Natural killer cell (primary cell): ENCODE measurements around the gene CLN5. TPM values are rescaled to one million over a fixed set of nuclear protein-coding genes. Genes with fewer than 3 reads are reported as not detected.

Source experiments
- ATAC-seq, 3 donors: fragments of 150-1000 bp in 2 of 3; fragments of 200-7000 bp in 1 of 3; cut with Tn5 transposase; 1 replicate in 1 of 3; 2 replicates in 2 of 3; pipeline ENCODE4 v1.10.0; 2021; ENCODE audit warnings: mild to moderate bottlenecking in 2 of 3, moderate library complexity in 2 of 3
- DNase-seq, 2 donors: peaks; one replicate each; pipeline versions ENCODE4 v3.0.0 to v3.0.0-alpha.2; 2013 to 2021; ENCODE audit warnings: mixed read lengths in 1 of 2
- H3K27ac ChIP-seq: one replicate; pipeline ENCODE4 v1.5.1; 2013; ENCODE audit warnings: mild to moderate bottlenecking, low read length
- H3K27me3 ChIP-seq: one replicate; pipeline ENCODE4 v1.6.1; 2013; ENCODE audit warnings: low read length; ENCODE audit not compliant: control insufficient read depth, insufficient read depth
- H3K36me3 ChIP-seq: one replicate; pipeline ENCODE4 v1.6.1; 2013; ENCODE audit warnings: low read length; ENCODE audit not compliant: control insufficient read depth, insufficient read depth
- H3K4me1 ChIP-seq: one replicate; pipeline ENCODE4 v1.6.1; 2013; ENCODE audit warnings: low read length; ENCODE audit not compliant: control insufficient read depth, insufficient read depth
- H3K4me3 ChIP-seq: one replicate; pipeline ENCODE4 v1.5.1; 2013; ENCODE audit warnings: low read length
- H3K9me3 ChIP-seq: one replicate; pipeline ENCODE4 v1.6.1; 2013; ENCODE audit warnings: low read length; ENCODE audit not compliant: control insufficient read depth, insufficient read depth
- H3K27ac Mint-ChIP-seq, 2 donors: one replicate each; pipeline ENCODE4 v1.8.0; 2022; ENCODE audit warnings: mild to moderate bottlenecking in 2 of 2, mixed read lengths in 2 of 2, moderate library complexity in 1 of 2
- H3K27me3 Mint-ChIP-seq, 2 donors: one replicate each; pipeline ENCODE4 v1.8.0; 2022; ENCODE audit warnings: low read depth in 2 of 2, mixed read lengths in 2 of 2
- H3K36me3 Mint-ChIP-seq: one replicate; pipeline ENCODE4 v1.8.0; 2022; ENCODE audit warnings: mixed read lengths
- H3K4me1 Mint-ChIP-seq, 2 donors: one replicate each; pipeline ENCODE4 v1.8.0; 2022; ENCODE audit warnings: mixed read lengths in 2 of 2
- H3K4me3 Mint-ChIP-seq: one replicate; pipeline ENCODE4 v1.8.0; 2022; ENCODE audit warnings: mild to moderate bottlenecking, moderate library complexity, mixed read lengths
- H3K9me3 Mint-ChIP-seq, 2 donors: one replicate each; pipeline ENCODE4 v1.8.0; 2022; ENCODE audit warnings: mixed read lengths in 2 of 2
- CTCF ChIP-seq: fragments of 200-600 bp; IDR thresholded peaks from one replicate; pipeline ENCODE4 v1.8.0; 2022; ENCODE audit warnings: antibody characterized with exemption
- WGBS: methylation state at CpG from one replicate; pipeline ENCODE4 v1.1.7; 2013; ENCODE audit warnings: missing lambda C conversion rate; ENCODE audit not compliant: insufficient coverage; 5-methylcytosine and 5-hydroxymethylcytosine counted together
- intact Hi-C: fragments of 100-400 bp; cut with micrococcal nuclease; formaldehyde crosslinking; loops from one replicate; pipeline ENCODE4 v1.14.2; 2022
- total RNA-seq, 4 donors: library from RNA; stranded (reverse); fragments of 120-200 nt in 1 of 4; gene quantifications; one replicate each; pipeline versions ENCODE4 v1.2.3 to v1.2.4, GENCODE V29; 2013 to 2022

Gene CLN5
- total RNA-seq, 3 donors from 2014 or later (not counting 1 experiment from before 2014, with no cell fraction given), result 12.0 to 14.4 (median 13.9) TPM

- intact Hi-C loops, result loop anchor here (1.0 to 2.0 kb wide), 3 partner anchors 11 to 338 kb away; partner anchors contain the start of gene KCTD12
- peak overlapping the region; percentile 99 for H3K27ac ChIP-seq
- H3K9me3 ChIP-seq, result no peaks in the 10 kb centered on the region
- no peak for TF ChIP-seq CTCF
- DNase-seq (peak; percentile 83 to 91), ATAC-seq (peak; percentile 74 to 88 (median 81))
- peak overlapping the region; percentile 97 for H3K27ac Mint-ChIP-seq
- H3K36me3 Mint-ChIP-seq, result no peaks in the 10 kb centered on the region
- peaks cover 42% of the 10 kb centered on the region for H3K27me3 ChIP-seq
- H3K27me3 Mint-ChIP-seq, result peaks cover 53 to 60% of the 10 kb centered on the region in 2 donors
- H3K4me3 ChIP-seq, result peak overlapping the region; percentile 63
- H3K36me3 ChIP-seq, result no peaks in the 10 kb centered on the region
- H3K9me3 Mint-ChIP-seq, result no peaks in the 10 kb centered on the region
- peaks cover 28 to 35% of the 10 kb centered on the region in 2 donors for H3K4me1 Mint-ChIP-seq
- 13% methylated on average over 14 of the region's 15 CpGs for WGBS
- peaks cover 28% of the 10 kb centered on the region for H3K4me1 ChIP-seq
- peak overlapping the region; percentile 95 for H3K4me3 Mint-ChIP-seq
Measured at GRCh38 chr13:76991432-76991795, 467 bp upstream of the CLN5 start.

- peaks cover 31% of the 10 kb centered on the region for H3K27me3 ChIP-seq
- peaks cover 45 to 49% of the 10 kb centered on the region in 2 donors for H3K27me3 Mint-ChIP-seq
- H3K9me3 ChIP-seq, result no peaks in the 10 kb centered on the region
- DNase-seq (peak in 1 of 2 donors; percentile 62), ATAC-seq (no peak)
- 3% methylated on average over 20 of the region's 20 CpGs for WGBS
- H3K4me3 Mint-ChIP-seq, result peak overlapping the region; percentile 95
- peaks cover 28 to 35% of the 10 kb centered on the region in 2 donors for H3K4me1 Mint-ChIP-seq
- no peaks in the 10 kb centered on the region for H3K36me3 Mint-ChIP-seq
- intact Hi-C loops, result loop anchor here (1.0 kb wide), 1 partner anchor 35 kb away; the partner anchor contains the start of gene FBXL3
- H3K27ac Mint-ChIP-seq, result peak overlapping the region; percentile 97
- peak overlapping the region; percentile 99 for H3K27ac ChIP-seq
- no peaks in the 10 kb centered on the region for H3K9me3 Mint-ChIP-seq
- TF ChIP-seq CTCF, result no peak
- H3K36me3 ChIP-seq, result no peaks in the 10 kb centered on the region
- peak overlapping the region; percentile 63 for H3K4me3 ChIP-seq
- H3K4me1 ChIP-seq, result peaks cover 28% of the 10 kb centered on the region
Measured at GRCh38 chr13:76992548-76993001, 694 bp downstream of the CLN5 start.

- intact Hi-C loops, result no loop called here
- Histone ChIP-seq H3K4me3 (peak overlapping the region; percentile 63), H3K27ac (no peak overlapping the region), H3K36me3 (no peaks in the 10 kb centered on the region), H3K27me3 (peaks cover 27% of the 10 kb centered on the region), H3K4me1 (peaks cover 28% of the 10 kb centered on the region), H3K9me3 (no peaks in the 10 kb centered on the region)
- Mint-ChIP-seq H3K27ac (peak overlapping the region; percentile 97), H3K4me3 (peak overlapping the region; percentile 95), H3K27me3 (peaks cover 43 to 44% of the 10 kb centered on the region in 2 donors), H3K4me1 (peaks cover 28 to 35% of the 10 kb centered on the region in 2 donors), H3K36me3 (no peaks in the 10 kb centered on the region), H3K9me3 (no peaks in the 10 kb centered on the region)
- TF ChIP-seq CTCF, result no peak
- ATAC-seq (no peak), DNase-seq (no peak)
- WGBS, result 62% methylated on average over 3 of the region's 3 CpGs
Measured at GRCh38 chr13:76993021-76993420, 1.1 kb downstream of the CLN5 start.

DNA sequence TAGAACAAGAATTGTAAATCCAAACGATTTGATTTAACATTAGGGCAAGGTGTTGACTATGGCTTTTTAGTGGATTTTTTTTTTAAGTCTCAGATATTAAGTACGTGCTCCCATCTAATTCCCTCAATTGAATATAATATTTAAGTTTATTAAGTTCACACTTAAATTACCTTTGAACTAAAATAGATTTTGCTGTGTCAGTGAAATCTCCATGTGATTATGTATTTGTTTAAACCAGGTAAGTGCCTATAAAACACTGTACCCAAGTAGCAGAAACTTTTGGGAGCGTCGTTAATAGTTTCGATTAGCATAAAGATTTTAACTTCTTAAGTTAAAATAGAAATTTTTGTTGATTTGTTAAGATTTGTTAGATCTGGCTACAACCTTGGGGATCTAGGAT is 1.6 kb downstream of the CLN5 start:
- Mint-ChIP-seq H3K9me3 (no peaks in the 10 kb centered on the region), H3K27me3 (peaks cover 38 to 40% of the 10 kb centered on the region in 2 donors), H3K27ac (peak overlapping the region; percentile 44 to 97), H3K4me1 (peaks cover 28 to 35% of the 10 kb centered on the region in 2 donors), H3K4me3 (peak overlapping the region; percentile 95), H3K36me3 (no peaks in the 10 kb centered on the region)
- no peak for DNase-seq
- no peak overlapping the region for H3K27ac ChIP-seq
- TF ChIP-seq CTCF, result no peak
- peaks cover 28% of the 10 kb centered on the region for H3K4me1 ChIP-seq
- no peaks in the 10 kb centered on the region for H3K36me3 ChIP-seq
- intact Hi-C loops, result no loop called here
- 100% methylated on average over 3 of the region's 5 CpGs for WGBS
- H3K27me3 ChIP-seq, result peaks cover 22% of the 10 kb centered on the region
- no peaks in the 10 kb centered on the region for H3K9me3 ChIP-seq
- ATAC-seq, result no peak
- no peak overlapping the region for H3K4me3 ChIP-seq
